Fibroblast of mammary gland (primary cell): ENCODE measurements around the gene TUBB3.
"Not testable (repeated sequence)": the region's sequence is repeated elsewhere in the genome, so short reads cannot be mapped to it uniquely, and the experiment has no call there.

Experiments used
- DNase-seq: peaks from one replicate; pipeline ENCODE4 v3.0.0-alpha.2; 2010; ENCODE audit warnings: low read depth
- H3K4me3 ChIP-seq: 2 replicates; pipeline ENCODE4 v1.5.1; 2011; ENCODE audit warnings: low read depth, mild to moderate bottlenecking, low read length, moderate library complexity; ENCODE audit not compliant: control insufficient read depth
- TF ChIP-seq, protein P1 (sequence below): conservative IDR thresholded peaks from 2 replicates; pipeline ENCODE4 v1.5.1; 2011; ENCODE audit warnings: low read depth, low read length, inconsistent platforms; ENCODE audit not compliant: control insufficient read depth, insufficient read depth

The TUBB3 gene

DNA sequence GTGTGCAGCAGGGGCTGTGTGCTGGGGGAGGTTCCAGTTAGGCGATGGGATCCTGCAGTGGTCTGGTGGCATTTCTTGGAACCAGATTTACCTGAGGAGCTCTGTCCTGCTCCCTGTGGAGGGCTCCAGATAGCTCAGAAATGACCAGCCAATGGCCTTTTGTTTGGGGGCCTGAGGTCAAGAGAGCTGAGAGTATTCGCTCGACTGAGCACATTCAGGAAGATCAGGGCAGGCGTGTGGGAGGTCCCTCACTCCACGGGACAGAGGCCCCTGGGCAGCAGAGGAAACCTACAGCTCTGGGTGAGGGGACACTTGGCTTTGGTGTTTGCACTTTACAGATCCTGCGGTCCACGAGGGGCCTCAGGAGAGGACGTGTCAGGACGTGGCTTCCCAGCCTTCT lies 43.6 kb downstream of the TUBB3 start:
- H3K4me3 ChIP-seq = no peak overlapping the region
- TF ChIP-seq, protein P1, sequence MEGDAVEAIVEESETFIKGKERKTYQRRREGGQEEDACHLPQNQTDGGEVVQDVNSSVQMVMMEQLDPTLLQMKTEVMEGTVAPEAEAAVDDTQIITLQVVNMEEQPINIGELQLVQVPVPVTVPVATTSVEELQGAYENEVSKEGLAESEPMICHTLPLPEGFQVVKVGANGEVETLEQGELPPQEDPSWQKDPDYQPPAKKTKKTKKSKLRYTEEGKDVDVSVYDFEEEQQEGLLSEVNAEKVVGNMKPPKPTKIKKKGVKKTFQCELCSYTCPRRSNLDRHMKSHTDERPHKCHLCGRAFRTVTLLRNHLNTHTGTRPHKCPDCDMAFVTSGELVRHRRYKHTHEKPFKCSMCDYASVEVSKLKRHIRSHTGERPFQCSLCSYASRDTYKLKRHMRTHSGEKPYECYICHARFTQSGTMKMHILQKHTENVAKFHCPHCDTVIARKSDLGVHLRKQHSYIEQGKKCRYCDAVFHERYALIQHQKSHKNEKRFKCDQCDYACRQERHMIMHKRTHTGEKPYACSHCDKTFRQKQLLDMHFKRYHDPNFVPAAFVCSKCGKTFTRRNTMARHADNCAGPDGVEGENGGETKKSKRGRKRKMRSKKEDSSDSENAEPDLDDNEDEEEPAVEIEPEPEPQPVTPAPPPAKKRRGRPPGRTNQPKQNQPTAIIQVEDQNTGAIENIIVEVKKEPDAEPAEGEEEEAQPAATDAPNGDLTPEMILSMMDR = no peak
- no peak for DNase-seq

DNA sequence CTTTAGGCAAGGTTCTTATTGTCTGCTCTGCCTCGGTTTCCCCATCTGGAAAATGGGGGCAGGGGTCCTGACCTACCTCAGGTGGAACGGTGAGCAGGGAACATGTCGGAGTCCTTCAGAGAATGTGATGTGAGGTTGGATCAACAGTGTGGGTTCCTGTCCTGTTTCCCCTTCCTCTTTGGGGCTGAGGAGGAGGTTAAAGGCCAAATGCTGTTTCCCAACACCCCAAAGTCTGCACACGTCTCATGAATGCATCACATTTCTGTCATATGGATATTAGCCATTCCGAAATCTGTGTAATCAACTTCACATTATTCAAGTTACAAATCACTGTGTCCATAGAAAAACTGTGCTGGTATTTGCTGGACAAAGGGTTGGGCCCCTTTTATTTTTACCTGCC lies 44.3 kb downstream of the TUBB3 start:
- not testable (repeated sequence) for DNase-seq, H3K4me3 ChIP-seq

DNA sequence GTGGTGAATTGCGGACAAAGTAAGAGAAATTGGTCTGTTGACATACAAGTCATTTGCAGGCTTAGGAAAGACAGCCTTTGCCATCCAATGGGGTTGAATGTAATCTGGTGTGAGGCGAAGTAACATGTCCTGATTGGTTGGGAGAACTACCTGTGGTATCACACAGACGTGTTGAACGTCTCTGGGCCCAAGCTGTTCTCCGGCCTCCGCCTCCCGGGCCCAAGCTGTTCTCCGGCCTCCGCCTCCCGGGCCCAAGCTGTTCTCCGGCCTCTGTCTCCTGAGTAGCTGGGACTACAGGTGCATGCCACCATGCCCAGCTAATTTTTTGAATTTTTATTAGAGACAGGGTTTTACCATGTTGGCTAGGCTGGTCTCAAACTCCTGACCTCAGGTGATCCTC lies 44.9 kb downstream of the TUBB3 start:
- DNase-seq = not testable (repeated sequence)

DNA sequence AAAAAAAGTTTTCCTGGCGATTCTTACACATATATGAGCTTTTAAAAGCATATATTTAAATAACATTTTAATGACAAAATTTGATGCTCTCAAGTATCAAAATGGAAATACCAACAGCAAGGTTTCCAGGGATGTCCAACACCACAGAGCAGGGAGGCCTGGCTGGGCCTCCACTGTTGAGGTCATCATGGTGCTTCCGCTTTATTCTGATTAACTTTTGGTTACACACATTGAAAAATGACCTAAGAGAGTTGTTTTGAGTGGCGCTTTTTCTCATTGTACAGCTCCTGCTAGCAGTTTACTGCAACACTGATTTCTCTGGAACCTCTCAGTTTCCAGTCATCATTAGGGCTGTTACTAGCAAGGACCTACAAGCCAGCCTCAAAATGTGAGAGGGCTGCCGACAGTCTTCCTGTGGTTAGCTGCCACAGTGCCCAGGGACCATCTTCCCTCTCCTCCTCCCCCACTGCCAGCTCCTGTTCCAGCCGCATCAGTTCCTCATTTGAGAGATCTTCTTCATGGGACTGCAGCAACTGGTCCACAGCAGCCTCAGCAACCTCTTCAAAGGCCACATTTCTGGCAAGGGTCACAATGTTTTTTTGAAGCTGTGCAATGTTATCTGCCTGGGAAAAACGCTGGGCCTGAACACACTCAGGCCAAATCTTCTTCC lies 46.7 kb downstream of the TUBB3 start:
- H3K4me3 ChIP-seq = no peak overlapping the region
- TF ChIP-seq, protein P1 = no peak
- no peak for DNase-seq

More for the DNA sequence above, 44.9 kb downstream of the TUBB3 start:
- not testable (repeated sequence) for H3K4me3 ChIP-seq

DNA sequence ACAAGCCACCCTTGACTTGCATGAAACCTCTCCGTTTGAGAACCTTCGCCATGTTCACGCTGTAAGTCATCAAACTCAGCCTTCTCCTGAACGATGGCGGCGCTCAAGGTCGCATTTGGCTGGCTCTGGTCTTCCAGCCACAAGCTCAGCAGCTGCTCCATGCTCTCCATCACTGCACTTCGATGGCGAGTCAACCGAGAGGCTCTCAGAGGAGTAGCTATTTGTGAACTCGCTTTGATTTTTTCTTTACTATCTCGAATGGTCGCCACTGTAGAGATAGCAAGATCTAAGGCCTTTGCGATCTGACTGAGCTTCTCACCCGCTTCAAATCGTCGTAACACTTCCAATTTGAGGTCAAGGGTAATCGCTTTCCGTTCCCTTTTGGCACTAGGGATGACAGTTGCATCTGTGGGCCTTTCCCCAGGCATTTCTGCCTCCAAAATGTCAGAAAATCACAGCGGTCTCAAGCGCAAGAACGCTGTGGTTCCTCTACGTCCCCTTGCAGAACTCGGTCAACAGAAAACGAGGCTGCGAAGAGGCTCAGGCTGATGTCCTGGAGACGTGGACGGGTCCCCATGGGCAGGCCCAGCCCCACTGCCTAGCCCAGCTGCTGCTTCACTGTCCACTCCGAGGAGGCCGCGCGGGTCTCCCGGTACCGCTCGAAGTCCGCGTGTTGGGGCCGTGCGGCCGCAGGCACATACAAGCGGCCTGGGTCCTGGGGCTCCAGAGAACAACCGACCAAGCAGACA lies 48.5 kb downstream of the TUBB3 start:
- TF ChIP-seq, protein P1 = no peak
- DNase-seq = peak; percentile 10
- peak overlapping the region; percentile 79 for H3K4me3 ChIP-seq

DNA sequence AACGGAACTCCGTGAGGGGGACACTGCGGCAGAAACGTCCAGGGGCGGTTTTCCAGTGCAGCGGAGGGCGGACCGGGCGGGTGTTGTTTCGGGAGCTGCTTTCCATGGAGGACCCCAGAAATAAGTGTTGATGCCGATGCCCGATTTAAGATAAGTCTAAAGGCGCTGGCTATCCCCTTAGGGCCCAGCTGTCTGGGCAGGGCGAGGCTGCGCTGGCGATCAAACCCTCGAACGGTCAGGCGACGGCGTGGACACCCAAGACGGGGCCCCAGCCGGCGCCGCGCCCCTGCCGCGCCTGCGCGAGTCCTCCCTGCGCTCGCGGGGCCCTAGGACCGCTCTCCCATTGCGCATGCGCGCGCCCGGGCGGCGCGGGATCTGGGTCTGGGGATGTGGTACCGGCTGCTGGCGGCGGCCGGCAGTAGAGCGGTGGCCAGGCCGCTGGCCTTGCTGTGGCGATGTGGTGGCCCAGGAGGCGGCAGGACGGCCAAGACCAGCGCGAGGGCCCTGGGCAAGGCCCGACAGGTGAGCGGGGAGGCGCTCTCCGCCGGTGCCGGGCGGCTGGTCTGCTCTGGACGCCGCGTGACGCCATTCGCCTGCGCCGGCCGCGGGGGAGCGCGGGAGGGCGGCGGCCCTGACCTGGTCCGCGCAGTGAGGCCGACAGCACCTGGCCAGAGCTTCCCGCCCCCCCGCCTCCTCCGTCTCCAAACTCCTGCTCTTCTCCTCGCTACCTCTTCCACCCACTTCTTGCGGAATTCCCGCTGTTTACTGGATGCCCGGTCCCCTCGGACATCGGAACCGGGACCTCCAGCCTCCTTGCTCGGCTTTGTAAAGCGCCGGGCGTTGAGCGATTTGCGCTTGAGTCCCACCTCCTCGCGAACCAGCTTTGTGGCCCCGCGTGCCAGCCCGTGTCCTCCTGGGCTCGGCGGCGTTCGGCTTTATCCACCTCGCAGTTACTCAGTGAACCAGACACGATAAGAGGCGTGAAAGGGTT lies 49.4 kb downstream of the TUBB3 start:
- TF ChIP-seq, protein P1 = no peak
- DNase-seq = peak; percentile 87
- H3K4me3 ChIP-seq = peak overlapping the region; percentile 79

DNA sequence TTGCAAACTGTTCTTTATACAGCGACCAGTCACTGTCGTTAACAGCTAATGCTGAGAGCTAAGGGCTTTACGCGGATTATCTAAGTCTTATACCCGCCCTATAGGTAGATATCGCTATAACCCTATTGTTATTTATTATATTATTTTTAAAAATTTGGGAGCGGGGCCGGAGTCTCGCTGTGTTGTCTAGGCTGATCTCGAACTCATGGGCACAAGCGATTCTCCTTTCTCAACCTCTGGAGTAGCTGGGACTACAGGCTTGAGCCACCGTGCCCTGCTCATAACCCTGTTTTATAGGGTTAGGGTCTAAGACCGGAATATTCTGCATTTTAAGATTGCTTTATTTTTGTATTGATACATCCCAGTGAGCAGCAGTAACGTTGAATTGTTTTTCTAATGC lies 50.1 kb downstream of the TUBB3 start:
- peak overlapping the region; percentile 79 for H3K4me3 ChIP-seq
- TF ChIP-seq, protein P1 = no peak
- DNase-seq = no peak
